ENCODE data around the gene RAI1.

GRCh38 chr17:17659340-17659739, 21.9 kb upstream of the RAI1 start:
- TF ChIP-seq CTCF (IDR thresholded peaks at IDR 0.05 in 8 of 11, conservative IDR thresholded peaks at IDR 0.05 in 3 of 11) (no peak), POLR2AphosphoS5 (IDR thresholded peaks at IDR 0.05) (no peak), POLR2A (IDR thresholded peaks at IDR 0.05) (no peak)

Data from spleen (tissue), 7 donors.